ENCODE results near the gene GRIN2A. TPM values are rescaled to one million over a fixed set of nuclear protein-coding genes. Genes with fewer than 3 reads are reported as not detected.

The GRIN2A gene
- total and polyA plus RNA-seq, 2 donors (not counting 1 experiment from before 2014, with no cell fraction given): 0.44 TPM; not detected in 1

DNA sequence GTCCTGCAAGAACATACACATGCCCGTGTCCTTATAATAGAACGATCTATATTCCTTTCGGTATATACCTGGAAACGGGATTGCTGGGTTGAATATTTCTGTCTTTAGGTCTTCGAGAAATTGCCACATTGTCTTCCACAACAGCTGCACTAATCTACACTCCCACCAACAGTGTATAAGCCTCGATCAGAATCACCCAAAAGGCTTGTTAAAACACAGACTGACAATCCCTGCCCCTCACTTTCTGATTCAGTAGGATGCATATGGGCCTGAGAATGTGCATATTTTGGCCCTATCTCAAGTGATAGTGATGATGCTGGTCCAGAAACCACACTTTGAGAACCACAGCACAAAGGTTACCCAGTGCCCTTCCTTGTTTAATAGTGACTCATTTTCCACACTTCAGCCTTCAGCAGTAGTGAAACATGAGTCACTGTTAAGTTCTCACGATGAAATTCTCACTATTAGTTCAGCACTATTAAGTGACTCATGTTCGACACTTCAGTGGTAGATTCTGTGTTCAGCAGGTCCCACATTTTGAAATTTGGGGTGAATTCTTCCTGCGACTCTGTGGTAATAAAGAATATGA is 215.6 kb downstream of the GRIN2A start:
- TF ChIP-seq CTCF (IDR thresholded peaks at IDR 0.05): no peak
- no peak for TF ChIP-seq EZH2 (IDR thresholded peaks at IDR 0.05; ENCODE audit: borderline replicate concordance, insufficient read depth, low read depth, low read length, poor library complexity, severe bottlenecking)
- ATAC-seq (ENCODE audit: low read depth) (no peak), DNase-seq (no peak)
- no peaks in the 10 kb centered on the region for H3K9me3 ChIP-seq (ENCODE audit: control extremely low read depth in 1 of 3, control insufficient read depth in 2 of 3, insufficient read depth in 1 of 3, low read length in 2 of 3)
- CTCF ChIA-PET: no interaction called here
- no peak overlapping the region for H2AFZ ChIP-seq (ENCODE audit: insufficient read depth, low read depth, low read length, poor library complexity, severe bottlenecking)
- Mint-ChIP-seq H3K27ac (no peak overlapping the region), H3K4me1 (no peaks in the 10 kb centered on the region), H3K4me3 (no peak overlapping the region), H3K27me3 (peaks cover 10% of the 10 kb centered on the region), H3K9me3 (ENCODE audit: insufficient read depth) (no peaks in the 10 kb centered on the region)
- no peak overlapping the region for H3K4me3 ChIP-seq (ENCODE audit: control extremely low read depth in 1 of 5, extremely low read depth in 1 of 5, insufficient read depth in 1 of 5, low read depth in 2 of 5, low read length in 4 of 5)
- intact Hi-C loops (cut with micrococcal nuclease): no loop called here
- no peaks in the 10 kb centered on the region for H3K4me1 ChIP-seq (ENCODE audit: control insufficient read depth in 2 of 2, insufficient read depth in 2 of 2, low read length in 2 of 2)
- no peaks in the 10 kb centered on the region for H3K79me2 ChIP-seq (ENCODE audit: control insufficient read depth, insufficient read depth, low read length)
- no peak overlapping the region for H3K27ac ChIP-seq (ENCODE audit: low read length in 2 of 2)
- no peaks in the 10 kb centered on the region for H3K36me3 ChIP-seq (replicated peaks in 1 of 2; ENCODE audit: control extremely low read depth in 1 of 2, control insufficient read depth in 1 of 2, extremely low read depth in 1 of 2, insufficient read depth in 2 of 2, low read length in 1 of 2)
- 96% methylated on average over 4 of the region's 9 CpGs for whole genome bisulfite sequencing (ENCODE audit: insufficient coverage)
- no peak overlapping the region for H3K4me2 ChIP-seq (replicated peaks; ENCODE audit: low read depth, low read length, poor library complexity, severe bottlenecking)
- POLR2A ChIA-PET: no interaction called here
- no peaks in the 10 kb centered on the region for H4K20me1 ChIP-seq (ENCODE audit: control insufficient read depth, insufficient read depth, low read length, poor library complexity, severe bottlenecking)
- no peaks in the 10 kb centered on the region for H3K27me3 ChIP-seq (replicated peaks in 1 of 4; ENCODE audit: control extremely low read depth in 1 of 4, control insufficient read depth in 3 of 4, insufficient read depth in 4 of 4, low read length in 3 of 4)
- no peak overlapping the region for H3K9ac ChIP-seq (ENCODE audit: low read length)

GRCh38 chr16:9965079-9965478 is 217.1 kb downstream of the GRIN2A start:
- H3K4me3 Mint-ChIP-seq: no peak overlapping the region

More at GRCh38 chr16:9965079-9965478, 217.1 kb downstream of the GRIN2A start:
- H3K4me2 ChIP-seq (replicated peaks; ENCODE audit: low read depth, low read length, poor library complexity, severe bottlenecking): no peak overlapping the region
- CTCF ChIA-PET: no interaction called here
- H3K27me3 ChIP-seq (replicated peaks in 1 of 4; ENCODE audit: control extremely low read depth in 1 of 4, control insufficient read depth in 3 of 4, insufficient read depth in 4 of 4, low read length in 3 of 4): no peaks in the 10 kb centered on the region
- DNase-seq (no peak), ATAC-seq (ENCODE audit: low read depth) (no peak)
- no peaks in the 10 kb centered on the region for H4K20me1 ChIP-seq (ENCODE audit: control insufficient read depth, insufficient read depth, low read length, poor library complexity, severe bottlenecking)
- TF ChIP-seq CTCF (IDR thresholded peaks at IDR 0.05) (no peak), EZH2 (IDR thresholded peaks at IDR 0.05; ENCODE audit: borderline replicate concordance, insufficient read depth, low read depth, low read length, poor library complexity, severe bottlenecking) (no peak)
- H3K9me3 Mint-ChIP-seq (ENCODE audit: insufficient read depth): no peaks in the 10 kb centered on the region
- H3K79me2 ChIP-seq (ENCODE audit: control insufficient read depth, insufficient read depth, low read length): no peaks in the 10 kb centered on the region
- POLR2A ChIA-PET: no interaction called here
- no peaks in the 10 kb centered on the region for H3K36me3 ChIP-seq (replicated peaks in 1 of 2; ENCODE audit: control extremely low read depth in 1 of 2, control insufficient read depth in 1 of 2, extremely low read depth in 1 of 2, insufficient read depth in 2 of 2, low read length in 1 of 2)
- H3K27ac ChIP-seq (ENCODE audit: low read length in 2 of 2): no peak overlapping the region
- H3K4me3 ChIP-seq (ENCODE audit: control extremely low read depth in 1 of 5, extremely low read depth in 1 of 5, insufficient read depth in 1 of 5, low read depth in 2 of 5, low read length in 4 of 5): no peak overlapping the region
- H3K9ac ChIP-seq (ENCODE audit: low read length): no peak overlapping the region
- H3K27ac Mint-ChIP-seq: no peak overlapping the region
- no peaks in the 10 kb centered on the region for H3K4me1 Mint-ChIP-seq
- peaks cover 9% of the 10 kb centered on the region for H3K27me3 Mint-ChIP-seq
- WGBS (ENCODE audit: insufficient coverage): 78% methylated on average over 2 of the region's 3 CpGs
- no peak overlapping the region for H2AFZ ChIP-seq (ENCODE audit: insufficient read depth, low read depth, low read length, poor library complexity, severe bottlenecking)
- no peaks in the 10 kb centered on the region for H3K9me3 ChIP-seq (ENCODE audit: control extremely low read depth in 1 of 3, control insufficient read depth in 2 of 3, insufficient read depth in 1 of 3, low read length in 2 of 3)
- H3K4me1 ChIP-seq (ENCODE audit: control insufficient read depth in 2 of 2, insufficient read depth in 2 of 2, low read length in 2 of 2): no peaks in the 10 kb centered on the region
- intact Hi-C loops (cut with micrococcal nuclease): no loop called here
